Osteoblast (primary cell): ENCODE results near the gene AQR. TPM values are rescaled to one million over a fixed set of nuclear protein-coding genes. Genes with fewer than 3 reads are reported as not detected.
"Not testable (repeated sequence)": the region's sequence is repeated elsewhere in the genome, so short reads cannot be mapped to it uniquely, and the experiment has no call there.

Experiments
- DNase-seq: peaks from one replicate; pipeline ENCODE4 v3.0.0; 2011; ENCODE audit warnings: low spot score, mixed read lengths; ENCODE audit not compliant: insufficient read length; ENCODE audit errors: missing footprints
- H2AFZ ChIP-seq: 2 replicates; pipeline ENCODE4 v1.6.0; 2011; ENCODE audit warnings: mild to moderate bottlenecking, low read length
- H3K27ac ChIP-seq: 2 replicates; pipeline ENCODE4 v1.5.1; 2011; ENCODE audit warnings: mild to moderate bottlenecking, low read depth, low read length, moderate library complexity
- H3K27me3 ChIP-seq: 2 replicates; pipeline ENCODE4 v1.6.0; 2012; ENCODE audit warnings: mild to moderate bottlenecking, control low read depth, inconsistent platforms, low read length, moderate library complexity; ENCODE audit not compliant: insufficient read depth
- H3K36me3 ChIP-seq: 2 replicates; pipeline ENCODE4 v1.5.1; 2011; ENCODE audit warnings: mild to moderate bottlenecking, low read length, control low read depth, moderate library complexity; ENCODE audit not compliant: insufficient read depth
- H3K4me1 ChIP-seq: 2 replicates; pipeline ENCODE4 v1.5.1; 2011; ENCODE audit warnings: mild to moderate bottlenecking, low read length, control low read depth, moderate library complexity; ENCODE audit not compliant: insufficient read depth
- H3K4me2 ChIP-seq: 2 replicates; pipeline ENCODE4 v1.6.0; 2011; ENCODE audit warnings: mild to moderate bottlenecking, low read length; ENCODE audit not compliant: insufficient read depth
- H3K4me3 ChIP-seq: fragments of 200-600 bp; sonication (generic); 3 replicates; pipeline ENCODE4 v1.5.1; 2012; ENCODE audit warnings: mild to moderate bottlenecking, low read length, inconsistent platforms; ENCODE audit not compliant: insufficient read depth
- H3K79me2 ChIP-seq: 2 replicates; pipeline ENCODE4 v1.6.0; 2012; ENCODE audit warnings: mild to moderate bottlenecking, low read length, control low read depth, inconsistent platforms; ENCODE audit not compliant: insufficient read depth
- H3K9me3 ChIP-seq: 2 replicates; pipeline ENCODE4 v1.5.1; 2011; ENCODE audit warnings: low read depth, low read length, control low read depth
- H4K20me1 ChIP-seq: 2 replicates; pipeline ENCODE4 v1.6.0; 2012; ENCODE audit warnings: mild to moderate bottlenecking, low read length, control low read depth; ENCODE audit not compliant: insufficient read depth
- total RNA-seq: library from RNA; depleted of rRNA; stranded (reverse); fragments of >200 nt; gene quantifications from 2 replicates; pipeline ENCODE4 v1.2.3, GENCODE V29; 2012
- TF ChIP-seq, protein P1 (sequence below): IDR thresholded peaks from 2 replicates; pipeline ENCODE4 v1.5.1; 2011; ENCODE audit warnings: mild to moderate bottlenecking, low read depth, low read length, moderate library complexity; ENCODE audit errors: extremely low read depth

Gene AQR
- total RNA-seq, 1 donor: 24.6 TPM

- Histone ChIP-seq H3K4me3 (no peak overlapping the region), H3K4me1 (peaks cover 40% of the 10 kb centered on the region), H3K9me3 (no peaks in the 10 kb centered on the region), H2AFZ (no peak overlapping the region), H3K4me2 (peak overlapping the region; percentile 31), H4K20me1 (no peaks in the 10 kb centered on the region), H3K27me3 (no peaks in the 10 kb centered on the region), H3K27ac (peak overlapping the region; percentile 98), H3K79me2 (no peaks in the 10 kb centered on the region), H3K36me3 (no peaks in the 10 kb centered on the region)
- DNase-seq: peak; percentile 72
- TF ChIP-seq, protein P1, sequence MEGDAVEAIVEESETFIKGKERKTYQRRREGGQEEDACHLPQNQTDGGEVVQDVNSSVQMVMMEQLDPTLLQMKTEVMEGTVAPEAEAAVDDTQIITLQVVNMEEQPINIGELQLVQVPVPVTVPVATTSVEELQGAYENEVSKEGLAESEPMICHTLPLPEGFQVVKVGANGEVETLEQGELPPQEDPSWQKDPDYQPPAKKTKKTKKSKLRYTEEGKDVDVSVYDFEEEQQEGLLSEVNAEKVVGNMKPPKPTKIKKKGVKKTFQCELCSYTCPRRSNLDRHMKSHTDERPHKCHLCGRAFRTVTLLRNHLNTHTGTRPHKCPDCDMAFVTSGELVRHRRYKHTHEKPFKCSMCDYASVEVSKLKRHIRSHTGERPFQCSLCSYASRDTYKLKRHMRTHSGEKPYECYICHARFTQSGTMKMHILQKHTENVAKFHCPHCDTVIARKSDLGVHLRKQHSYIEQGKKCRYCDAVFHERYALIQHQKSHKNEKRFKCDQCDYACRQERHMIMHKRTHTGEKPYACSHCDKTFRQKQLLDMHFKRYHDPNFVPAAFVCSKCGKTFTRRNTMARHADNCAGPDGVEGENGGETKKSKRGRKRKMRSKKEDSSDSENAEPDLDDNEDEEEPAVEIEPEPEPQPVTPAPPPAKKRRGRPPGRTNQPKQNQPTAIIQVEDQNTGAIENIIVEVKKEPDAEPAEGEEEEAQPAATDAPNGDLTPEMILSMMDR: no peak
Measured at GRCh38 chr15:34812369-34812768, 157.2 kb downstream of the AQR start.

- H3K4me2 ChIP-seq: peak overlapping the region; percentile 59
- H3K4me1 ChIP-seq: peaks cover 40% of the 10 kb centered on the region
- no peak overlapping the region for H3K4me3 ChIP-seq
- no peaks in the 10 kb centered on the region for H4K20me1 ChIP-seq
- TF ChIP-seq, protein P1: no peak
- H2AFZ ChIP-seq: peak overlapping the region; percentile 78
- no peaks in the 10 kb centered on the region for H3K9me3 ChIP-seq
- no peaks in the 10 kb centered on the region for H3K79me2 ChIP-seq
- no peaks in the 10 kb centered on the region for H3K36me3 ChIP-seq
- no peaks in the 10 kb centered on the region for H3K27me3 ChIP-seq
- H3K27ac ChIP-seq: peak overlapping the region; percentile 98
- peak; percentile 85 for DNase-seq
Measured at GRCh38 chr15:34810443-34811129, 159.0 kb downstream of the AQR start.

DNA sequence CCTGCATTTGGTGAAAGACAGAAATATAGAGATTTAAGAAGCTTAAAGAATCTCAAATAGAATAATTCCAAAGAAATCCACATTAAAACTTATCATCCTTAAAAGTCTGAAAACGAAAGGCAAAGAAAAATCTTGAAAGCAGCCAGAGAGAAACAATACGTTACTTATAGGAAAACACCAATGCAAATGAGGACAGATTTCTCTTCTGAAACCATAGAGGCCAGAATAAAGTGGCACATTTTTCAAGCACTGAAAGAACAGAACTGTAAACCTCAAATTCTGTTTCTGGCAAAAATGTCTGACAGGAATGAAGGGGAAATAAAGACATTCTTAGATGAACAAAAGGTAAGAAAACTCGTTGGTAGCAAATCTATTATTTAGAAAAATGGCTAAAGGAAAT, 160.4 kb downstream of the AQR start:
- DNase-seq: no peak
- H3K4me1 ChIP-seq: peaks cover 40% of the 10 kb centered on the region
- H3K27ac ChIP-seq: no peak overlapping the region
- no peak overlapping the region for H2AFZ ChIP-seq
- no peaks in the 10 kb centered on the region for H3K79me2 ChIP-seq
- H3K27me3 ChIP-seq: no peaks in the 10 kb centered on the region
- H3K4me3 ChIP-seq: no peak overlapping the region
- H3K36me3 ChIP-seq: no peaks in the 10 kb centered on the region
- H4K20me1 ChIP-seq: no peaks in the 10 kb centered on the region
- TF ChIP-seq, protein P1: no peak
- no peak overlapping the region for H3K4me2 ChIP-seq
- no peaks in the 10 kb centered on the region for H3K9me3 ChIP-seq

DNA sequence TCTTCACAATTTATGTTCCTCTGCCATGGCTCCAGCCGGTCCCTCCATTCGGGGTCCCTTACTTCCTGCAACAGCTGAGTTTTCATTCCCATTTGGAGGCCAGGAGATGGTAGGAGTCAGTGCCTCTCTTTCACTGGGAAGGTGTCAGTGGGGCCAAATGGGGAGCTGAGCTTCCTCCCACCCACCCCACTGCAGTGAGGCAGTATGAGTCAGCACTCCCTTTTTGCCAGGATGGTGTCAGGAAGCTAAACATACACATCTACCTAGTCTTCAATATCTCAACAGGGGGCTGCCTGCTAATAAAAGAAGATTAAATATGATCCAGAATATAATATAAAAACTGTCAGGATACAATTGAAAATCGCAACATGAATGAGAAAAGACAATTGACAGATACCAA, 161.5 kb downstream of the AQR start:
- TF ChIP-seq, protein P1: no peak

DNA sequence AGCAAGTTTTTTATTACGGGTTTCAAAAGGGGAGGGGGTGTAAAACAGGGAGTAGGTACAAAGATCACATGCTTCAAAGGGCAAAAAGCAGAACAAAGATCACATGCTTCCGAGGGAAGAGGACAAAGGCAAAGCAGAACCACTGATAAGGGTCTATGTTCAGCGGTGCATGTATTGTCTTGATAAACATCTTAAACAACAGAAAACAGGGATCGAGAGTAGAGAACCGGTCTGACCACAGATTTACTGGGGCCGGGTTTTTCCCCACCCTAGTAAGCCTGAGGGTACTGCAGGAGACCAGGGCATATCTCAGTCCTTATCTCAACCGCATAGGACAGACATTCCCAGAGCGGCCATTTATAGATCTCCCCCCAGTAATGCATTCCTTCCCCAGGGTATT, 162.3 kb downstream of the AQR start:
- not testable (repeated sequence) for H3K9me3 ChIP-seq, H3K27ac ChIP-seq, H3K4me3 ChIP-seq, H4K20me1 ChIP-seq, H3K4me2 ChIP-seq, H2AFZ ChIP-seq, H3K27me3 ChIP-seq, H3K79me2 ChIP-seq, DNase-seq, H3K36me3 ChIP-seq
- peaks cover 22% of the 10 kb centered on the region for H3K4me1 ChIP-seq

More for the DNA sequence above, 161.5 kb downstream of the AQR start:
- no peak overlapping the region for H3K4me3 ChIP-seq
- no peak for DNase-seq
- no peaks in the 10 kb centered on the region for H4K20me1 ChIP-seq
- no peak overlapping the region for H3K27ac ChIP-seq
- H2AFZ ChIP-seq: no peak overlapping the region
- H3K27me3 ChIP-seq: no peaks in the 10 kb centered on the region
- H3K9me3 ChIP-seq: no peaks in the 10 kb centered on the region
- peaks cover 29% of the 10 kb centered on the region for H3K4me1 ChIP-seq
- H3K36me3 ChIP-seq: no peaks in the 10 kb centered on the region
- no peaks in the 10 kb centered on the region for H3K79me2 ChIP-seq
- no peak overlapping the region for H3K4me2 ChIP-seq
